ENCODE measurements around the gene PARD3B.

Gene PARD3B

GRCh38 chr2:205636549-205637319 is 1091.5 kb downstream of the PARD3B start:
- TF ChIP-seq EZH2 (IDR thresholded peaks at IDR 0.05; ENCODE audit: borderline replicate concordance, low read depth, low read length, severe bottlenecking): no peak
- TF ChIP-seq CTCF (IDR thresholded peaks at IDR 0.05; ENCODE audit: borderline replicate concordance, extremely low read depth, low read length, poor library complexity, severe bottlenecking): no peak
- ATAC-seq (ENCODE audit: insufficient read depth, low read depth): no peak
- Histone ChIP-seq H3K27ac (ENCODE audit: low read length) (no peak overlapping the region), H3K36me3 (ENCODE audit: insufficient read depth, low read length) (no peaks in the 10 kb centered on the region), H3K27me3 (ENCODE audit: insufficient read depth, low read length, poor library complexity) (no peaks in the 10 kb centered on the region), H3K4me1 (ENCODE audit: insufficient read depth, low read length) (no peaks in the 10 kb centered on the region), H4K20me1 (ENCODE audit: insufficient read depth, low read length) (no peaks in the 10 kb centered on the region), H3K4me2 (ENCODE audit: insufficient read depth, low read length) (no peak overlapping the region), H2AFZ (ENCODE audit: low read depth, low read length) (no peak overlapping the region), H3K4me3 (ENCODE audit: low read depth in 1 of 2, low read length in 2 of 2) (no peak overlapping the region), H3K79me2 (ENCODE audit: insufficient read depth, low read length) (no peaks in the 10 kb centered on the region), H3K9me3 (ENCODE audit: insufficient read depth, low read length, severe bottlenecking) (peaks cover 3% of the 10 kb centered on the region), H3K9ac (ENCODE audit: low read depth, low read length) (no peak overlapping the region)
- DNase-seq: no peak

GRCh38 chr2:205637320-205637602 is 1092.0 kb downstream of the PARD3B start:
- H2AFZ ChIP-seq (ENCODE audit: low read depth, low read length): no peak overlapping the region
- ATAC-seq (ENCODE audit: insufficient read depth, low read depth): no peak
- no peaks in the 10 kb centered on the region for H3K36me3 ChIP-seq (ENCODE audit: insufficient read depth, low read length)
- no peak overlapping the region for H3K9ac ChIP-seq (ENCODE audit: low read depth, low read length)
- no peak overlapping the region for H3K27ac ChIP-seq (ENCODE audit: low read length)
- peaks cover 3% of the 10 kb centered on the region for H3K9me3 ChIP-seq (ENCODE audit: insufficient read depth, low read length, severe bottlenecking)
- no peaks in the 10 kb centered on the region for H3K27me3 ChIP-seq (ENCODE audit: insufficient read depth, low read length, poor library complexity)
- H3K4me2 ChIP-seq (ENCODE audit: insufficient read depth, low read length): no peak overlapping the region
- DNase-seq: no peak
- TF ChIP-seq CTCF (IDR thresholded peaks at IDR 0.05; ENCODE audit: borderline replicate concordance, extremely low read depth, low read length, poor library complexity, severe bottlenecking) (no peak), EZH2 (IDR thresholded peaks at IDR 0.05; ENCODE audit: borderline replicate concordance, low read depth, low read length, severe bottlenecking) (no peak)
- no peaks in the 10 kb centered on the region for H4K20me1 ChIP-seq (ENCODE audit: insufficient read depth, low read length)
- H3K4me1 ChIP-seq (ENCODE audit: insufficient read depth, low read length): no peaks in the 10 kb centered on the region
- H3K79me2 ChIP-seq (ENCODE audit: insufficient read depth, low read length): no peaks in the 10 kb centered on the region
- H3K4me3 ChIP-seq (ENCODE audit: low read depth in 1 of 2, low read length in 2 of 2): no peak overlapping the region

GRCh38 chr2:205637779-205638503 is 1092.7 kb downstream of the PARD3B start:
- no peak for TF ChIP-seq CTCF (IDR thresholded peaks at IDR 0.05; ENCODE audit: borderline replicate concordance, extremely low read depth, low read length, poor library complexity, severe bottlenecking)
- no peak for TF ChIP-seq EZH2 (IDR thresholded peaks at IDR 0.05; ENCODE audit: borderline replicate concordance, low read depth, low read length, severe bottlenecking)
- Histone ChIP-seq H3K4me2 (ENCODE audit: insufficient read depth, low read length) (no peak overlapping the region), H3K4me3 (ENCODE audit: low read depth in 1 of 2, low read length in 2 of 2) (no peak overlapping the region), H3K27me3 (ENCODE audit: insufficient read depth, low read length, poor library complexity) (no peaks in the 10 kb centered on the region), H3K27ac (ENCODE audit: low read length) (no peak overlapping the region), H2AFZ (ENCODE audit: low read depth, low read length) (no peak overlapping the region), H3K9me3 (ENCODE audit: insufficient read depth, low read length, severe bottlenecking) (peaks cover 3% of the 10 kb centered on the region), H3K4me1 (ENCODE audit: insufficient read depth, low read length) (no peaks in the 10 kb centered on the region), H3K79me2 (ENCODE audit: insufficient read depth, low read length) (no peaks in the 10 kb centered on the region), H4K20me1 (ENCODE audit: insufficient read depth, low read length) (no peaks in the 10 kb centered on the region), H3K9ac (ENCODE audit: low read depth, low read length) (no peak overlapping the region), H3K36me3 (ENCODE audit: insufficient read depth, low read length) (no peaks in the 10 kb centered on the region)
- DNase-seq: no peak
- ATAC-seq (ENCODE audit: insufficient read depth, low read depth): no peak

Data from DND-41 (cell line).